HG02884 (cell line): ENCODE results near the gene PRPF8.
A peak's percentile ranks its signal among the peaks of the same experiment; 100 is the strongest.

ENCODE experiments used
- ATAC-seq: cut with Tn5 transposase; IDR thresholded peaks from one replicate; pipeline ENCODE4 v1.9.1; 2021; ENCODE audit warnings: mild to moderate bottlenecking, moderate library complexity; ENCODE audit not compliant: unreplicated experiment

PRPF8 gene

GRCh38 chr17:1646199-1646875 is 38.3 kb downstream of the PRPF8 start:
- no peak for ATAC-seq

GRCh38 chr17:1645207-1646171 is 39.2 kb downstream of the PRPF8 start, which contains the start of gene SCARF1:
TSS of gene SCARF1 (minus strand) at chr17:1645732. CDS start at chr17:1645697, 35 bp downstream.
- ATAC-seq: no peak

GRCh38 chr17:1644493-1645206 is 40.0 kb downstream of the PRPF8 start:
- ATAC-seq: no peak

- ATAC-seq: no peak
Measured at GRCh38 chr17:1643999-1644492, 40.6 kb downstream of the PRPF8 start.

- no peak for ATAC-seq
Measured at GRCh38 chr17:1643293-1643998, 41.2 kb downstream of the PRPF8 start.

GRCh38 chr17:1641065-1641403 is 43.6 kb downstream of the PRPF8 start:
- no peak for ATAC-seq

GRCh38 chr17:1640329-1641064 is 44.2 kb downstream of the PRPF8 start:
- ATAC-seq: no peak

DNA sequence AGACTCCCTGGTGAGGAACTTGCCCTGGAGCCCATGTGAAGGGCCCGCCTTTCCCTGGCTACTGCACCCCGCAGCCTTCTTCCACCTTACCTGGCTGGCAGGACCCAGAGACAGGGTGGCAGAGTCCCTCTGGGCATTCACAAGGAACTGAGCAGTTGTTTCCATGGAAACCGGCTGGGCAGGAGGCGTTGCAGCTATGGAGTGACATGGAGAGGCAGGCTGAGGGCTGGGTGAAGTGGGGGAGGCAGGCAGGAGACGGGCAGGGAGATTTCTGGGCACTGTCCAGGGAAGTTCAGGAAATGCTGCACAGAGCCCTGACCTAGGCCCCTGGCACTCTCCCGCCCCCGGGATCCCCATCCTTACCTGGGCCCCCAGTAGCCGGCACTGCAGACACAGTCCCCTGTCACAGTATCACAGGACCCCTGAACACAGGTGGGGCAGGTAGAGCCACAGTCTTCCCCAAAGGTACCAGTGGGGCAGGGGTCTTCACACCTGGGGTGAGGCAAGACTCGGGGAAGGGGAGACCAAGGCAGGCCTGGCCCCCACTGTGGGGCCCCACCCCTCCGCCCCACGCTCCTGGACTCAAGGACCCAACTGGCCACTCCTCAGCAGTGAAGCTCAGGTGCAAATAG is 45.0 kb downstream of the PRPF8 start:
- no peak for ATAC-seq

GRCh38 chr17:1638624-1639300 is 45.9 kb downstream of the PRPF8 start:
- no peak for ATAC-seq

- ATAC-seq: no peak
Measured at GRCh38 chr17:1638171-1638590, 46.5 kb downstream of the PRPF8 start.

GRCh38 chr17:1636732-1637285 is 47.9 kb downstream of the PRPF8 start:
- no peak for ATAC-seq

- no peak for ATAC-seq
Measured at GRCh38 chr17:1635675-1636465, 48.8 kb downstream of the PRPF8 start.

- no peak for ATAC-seq
Measured at GRCh38 chr17:1634841-1635650, 49.6 kb downstream of the PRPF8 start.

- ATAC-seq: no peak
Measured at GRCh38 chr17:1630662-1631061, 54.0 kb downstream of the PRPF8 start.

- no peak for ATAC-seq
Measured at GRCh38 chr17:1629504-1630310, 55.0 kb downstream of the PRPF8 start.

GRCh38 chr17:1628856-1629503 is 55.7 kb downstream of the PRPF8 start:
- peak; percentile 52 for ATAC-seq
